Loucy (cell line): ENCODE results near the gene TOR1B.

ENCODE experiments used
- H2AFZ ChIP-seq: fragments of 200-600 bp; sonication (generic); 2 replicates; pipeline ENCODE4 v1.6.0; 2016; ENCODE audit warnings: antibody characterized with exemption, mild to moderate bottlenecking, low read length, moderate library complexity
- H3F3A ChIP-seq: fragments of 200-600 bp; 2 replicates; pipeline ENCODE4 v1.6.0; 2016; ENCODE audit warnings: antibody characterized with exemption, low read depth, mild to moderate bottlenecking
- H3K27me3 ChIP-seq: fragments of 200-600 bp; sonication (generic); 2 replicates; pipeline ENCODE4 v1.6.1; 2014; ENCODE audit warnings: low read length, mild to moderate bottlenecking; ENCODE audit not compliant: insufficient read depth, poor library complexity, severe bottlenecking
- H3K36me3 ChIP-seq: fragments of 200-600 bp; sonication (generic); 2 replicates; pipeline ENCODE4 v1.6.1; 2016; ENCODE audit warnings: low read length; ENCODE audit not compliant: insufficient read depth
- H3K4me1 ChIP-seq: fragments of 200-600 bp; sonication (generic); 2 replicates; pipeline ENCODE4 v1.5.1; 2014; ENCODE audit warnings: low read length, mild to moderate bottlenecking; ENCODE audit not compliant: insufficient read depth, poor library complexity, severe bottlenecking
- H3K4me2 ChIP-seq: fragments of 200-600 bp; sonication (generic); 2 replicates; pipeline ENCODE4 v1.6.0; 2014; ENCODE audit warnings: antibody characterized with exemption, low read length, low read depth, mild to moderate bottlenecking; ENCODE audit not compliant: poor library complexity, severe bottlenecking
- H3K4me3 ChIP-seq: fragments of 200-600 bp; sonication (generic); 2 replicates; pipeline ENCODE4 v1.5.1; 2014; ENCODE audit warnings: low read length, mild to moderate bottlenecking, mixed read lengths; ENCODE audit not compliant: poor library complexity, severe bottlenecking
- H3K79me2 ChIP-seq: fragments of 200-600 bp; sonication (generic); 2 replicates; pipeline ENCODE4 v1.6.1; 2014; ENCODE audit warnings: low read length; ENCODE audit not compliant: insufficient read depth
- H3K9ac ChIP-seq: fragments of 200-600 bp; sonication (generic); 2 replicates; pipeline ENCODE4 v1.6.0; 2014; ENCODE audit warnings: mild to moderate bottlenecking, low read depth, low read length, moderate library complexity; ENCODE audit not compliant: poor library complexity, severe bottlenecking
- H3K9me2 ChIP-seq: fragments of 200-600 bp; sonication (generic); replicated peaks from 2 replicates; pipeline ENCODE4 v1.6.1; 2016; ENCODE audit warnings: low read depth, low read length, mixed read lengths
- H3K9me3 ChIP-seq: fragments of 200-600 bp; sonication (generic); 2 replicates; pipeline ENCODE4 v1.6.1; 2014; ENCODE audit warnings: mild to moderate bottlenecking, antibody characterized with exemption, low read length, low read depth; ENCODE audit not compliant: insufficient read depth
- H4K20me1 ChIP-seq: fragments of 200-600 bp; sonication (generic); 2 replicates; pipeline ENCODE4 v1.6.0; 2014; ENCODE audit warnings: antibody characterized with exemption, low read length, mild to moderate bottlenecking; ENCODE audit not compliant: insufficient read depth, poor library complexity, severe bottlenecking
- CTCF ChIP-seq: fragments of 200-600 bp; sonication (generic); conservative IDR thresholded peaks from 2 replicates; pipeline ENCODE4 v1.5.1; 2014; ENCODE audit warnings: mild to moderate bottlenecking, antibody characterized with exemption, low read length
- EZH2phosphoT487 ChIP-seq: fragments of 200-600 bp; IDR thresholded peaks from 2 replicates; pipeline ENCODE4 v1.6.1; 2018; ENCODE audit warnings: antibody characterized with exemption, mild to moderate bottlenecking, moderate library complexity, borderline replicate concordance

The TOR1B gene

DNA sequence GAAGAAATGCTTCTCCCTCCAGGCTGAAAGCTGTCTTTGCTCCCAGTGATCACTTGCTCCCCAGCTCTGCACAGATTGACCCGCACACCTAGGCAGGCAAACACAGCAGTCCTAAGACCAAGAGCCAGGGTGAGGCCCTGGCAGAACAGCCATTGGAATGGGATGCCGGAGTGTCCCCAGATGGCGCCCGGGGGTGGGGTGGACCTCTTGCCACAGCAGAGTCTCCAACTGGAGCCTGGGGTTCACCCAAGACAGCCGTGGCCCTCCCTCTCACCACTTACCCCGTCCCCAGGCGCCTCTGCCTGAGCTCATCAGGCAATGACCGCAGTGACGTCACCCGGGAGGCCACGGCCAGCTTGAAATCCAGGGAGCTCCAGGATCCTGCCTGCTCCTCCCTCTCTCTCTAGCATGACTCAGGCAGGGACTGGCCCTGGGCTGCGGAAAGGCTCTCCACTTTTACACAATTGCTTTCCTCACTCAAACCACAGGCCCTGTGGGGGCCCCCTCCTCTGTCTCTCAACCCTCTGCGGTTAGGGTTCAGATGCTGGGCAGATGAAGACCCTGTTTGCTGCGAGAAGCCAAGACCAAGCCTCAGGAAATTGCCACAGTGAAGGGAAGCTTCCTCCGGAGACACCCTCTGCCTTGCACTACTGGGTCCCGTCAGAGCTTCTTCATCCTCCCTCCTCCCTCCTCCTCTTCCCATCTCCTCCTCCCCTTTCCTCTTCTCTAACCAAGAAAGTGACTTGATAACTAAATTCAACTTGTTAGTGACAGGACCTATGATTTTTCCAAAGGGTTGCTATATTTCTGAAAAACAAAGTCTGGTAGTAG, 25.8 kb upstream of the TOR1B start:
- Histone ChIP-seq H3K27me3 (no peaks in the 10 kb centered on the region), H3K79me2 (no peaks in the 10 kb centered on the region), H3F3A (no peaks in the 10 kb centered on the region), H4K20me1 (no peaks in the 10 kb centered on the region), H3K4me1 (peaks cover 11% of the 10 kb centered on the region), H3K9me3 (no peaks in the 10 kb centered on the region), H3K4me2 (peak overlapping the region; percentile 70), H3K9me2 (no peaks in the 10 kb centered on the region), H3K9ac (no peak overlapping the region), H2AFZ (no peak overlapping the region), H3K36me3 (no peaks in the 10 kb centered on the region), H3K4me3 (peak overlapping the region; percentile 46)
- TF ChIP-seq EZH2phosphoT487 (no peak), CTCF (no peak)

GRCh38 chr9:129777769-129778130, 25.2 kb upstream of the TOR1B start:
- Histone ChIP-seq H3F3A (no peaks in the 10 kb centered on the region), H3K9ac (no peak overlapping the region), H3K9me3 (no peaks in the 10 kb centered on the region), H3K9me2 (no peaks in the 10 kb centered on the region), H3K4me2 (peak overlapping the region; percentile 70), H3K4me3 (peak overlapping the region; percentile 1), H2AFZ (no peak overlapping the region), H3K36me3 (no peaks in the 10 kb centered on the region), H4K20me1 (no peaks in the 10 kb centered on the region), H3K4me1 (peaks cover 11% of the 10 kb centered on the region), H3K79me2 (no peaks in the 10 kb centered on the region), H3K27me3 (no peaks in the 10 kb centered on the region)
- TF ChIP-seq EZH2phosphoT487 (no peak), CTCF (no peak)

GRCh38 chr9:129778469-129778868, 24.5 kb upstream of the TOR1B start:
- H3F3A ChIP-seq = no peaks in the 10 kb centered on the region
- no peaks in the 10 kb centered on the region for H4K20me1 ChIP-seq
- no peak overlapping the region for H3K4me3 ChIP-seq
- no peaks in the 10 kb centered on the region for H3K9me2 ChIP-seq
- no peaks in the 10 kb centered on the region for H3K79me2 ChIP-seq
- no peak overlapping the region for H2AFZ ChIP-seq
- TF ChIP-seq CTCF = no peak
- no peak for TF ChIP-seq EZH2phosphoT487
- H3K9me3 ChIP-seq = no peaks in the 10 kb centered on the region
- no peaks in the 10 kb centered on the region for H3K27me3 ChIP-seq
- H3K4me1 ChIP-seq = peaks cover 11% of the 10 kb centered on the region
- H3K9ac ChIP-seq = no peak overlapping the region
- H3K36me3 ChIP-seq = no peaks in the 10 kb centered on the region
- no peak overlapping the region for H3K4me2 ChIP-seq
